HEK293T (cell line): ENCODE results near the gene UBE2N.

Source experiments
- ARNT ChIP-seq: fragments of 450-650 bp; IDR thresholded peaks from 2 replicates; pipeline ENCODE4 v1.6.1; 2017; ENCODE audit warnings: mild to moderate bottlenecking
- BHLHE40 ChIP-seq: fragments of 450-650 bp; IDR thresholded peaks from 2 replicates; pipeline ENCODE4 v1.6.1; 2016; ENCODE audit warnings: mild to moderate bottlenecking, moderate library complexity, borderline replicate concordance
- ELF4 ChIP-seq: fragments of 450-650 bp; IDR thresholded peaks from 2 replicates; pipeline ENCODE4 v1.6.1; 2017; ENCODE audit warnings: antibody characterized with exemption
- FOXK2 ChIP-seq: fragments of 450-650 bp; IDR thresholded peaks from 2 replicates; pipeline ENCODE4 v1.6.1; 2016; ENCODE audit warnings: mild to moderate bottlenecking
- FOXM1 ChIP-seq: fragments of 450-650 bp; IDR thresholded peaks from 2 replicates; pipeline ENCODE4 v1.6.1; 2017; ENCODE audit warnings: mild to moderate bottlenecking, borderline replicate concordance
- PKNOX1 ChIP-seq: fragments of 450-650 bp; IDR thresholded peaks from 2 replicates; pipeline ENCODE4 v1.6.1; 2016
- SUZ12 ChIP-seq: fragments of 450-650 bp; IDR thresholded peaks from 2 replicates; pipeline ENCODE4 v1.6.1; 2016; ENCODE audit warnings: mild to moderate bottlenecking

GRCh38 chr12:93363841-93364297 is 77.9 kb downstream of the UBE2N start:
- TF ChIP-seq FOXM1 (no peak), ARNT (no peak), ELF4 (no peak), PKNOX1 (no peak), SUZ12 (no peak), BHLHE40 (no peak), FOXK2 (no peak)
